T follicular helper cell (primary cell): ENCODE results near the gene COPZ2.
"Not testable (repeated sequence)": the region's sequence is repeated elsewhere in the genome, so short reads cannot be mapped to it uniquely, and the experiment has no call there.

Source experiments
- DNase-seq: peaks from one replicate; pipeline ENCODE4 v3.0.0-alpha.2; 2020; ENCODE audit warnings: low read depth

COPZ2 gene

GRCh38 chr17:48006936-48007709 lies 30.5 kb downstream of the COPZ2 start:
- DNase-seq: no peak

- no peak for DNase-seq
These were observed 32.6 kb downstream of the COPZ2 start for GRCh38 chr17:48004983-48005382.

GRCh38 chr17:48003417-48004151 lies 34.0 kb downstream of the COPZ2 start:
- no peak for DNase-seq

- no peak for DNase-seq
These were observed 34.6 kb downstream of the COPZ2 start for GRCh38 chr17:48002916-48003416.

GRCh38 chr17:48002266-48002915 lies 35.2 kb downstream of the COPZ2 start:
- no peak for DNase-seq

GRCh38 chr17:48001657-48002056 lies 35.9 kb downstream of the COPZ2 start:
- DNase-seq: not testable (repeated sequence)

- no peak for DNase-seq
These were observed 36.4 kb downstream of the COPZ2 start for GRCh38 chr17:48001197-48001596.

GRCh38 chr17:47999582-47999981 lies 38.0 kb downstream of the COPZ2 start:
- no peak for DNase-seq

GRCh38 chr17:47998044-47998443 lies 39.6 kb downstream of the COPZ2 start:
- no peak for DNase-seq

- no peak for DNase-seq
These were observed 40.0 kb downstream of the COPZ2 start for GRCh38 chr17:47997586-47997985.

- no peak for DNase-seq
These were observed 41.4 kb downstream of the COPZ2 start for GRCh38 chr17:47996201-47996600.

- no peak for DNase-seq
These were observed 42.2 kb downstream of the COPZ2 start for GRCh38 chr17:47995241-47995935.

- DNase-seq: no peak
These were observed 42.9 kb downstream of the COPZ2 start for GRCh38 chr17:47994724-47995123.

- no peak for DNase-seq
These were observed 43.6 kb downstream of the COPZ2 start for GRCh38 chr17:47993964-47994363.

- no peak for DNase-seq
These were observed 44.5 kb downstream of the COPZ2 start for GRCh38 chr17:47993031-47993564.

- DNase-seq: no peak
These were observed 45.4 kb downstream of the COPZ2 start for GRCh38 chr17:47992216-47992615.

- DNase-seq: no peak
These were observed 46.5 kb downstream of the COPZ2 start for GRCh38 chr17:47990962-47991731.

GRCh38 chr17:47989700-47990099 lies 47.9 kb downstream of the COPZ2 start:
- no peak for DNase-seq

GRCh38 chr17:47989159-47989558 lies 48.4 kb downstream of the COPZ2 start:
- no peak for DNase-seq

- not testable (repeated sequence) for DNase-seq
These were observed 49.2 kb downstream of the COPZ2 start for GRCh38 chr17:47988445-47988844.

GRCh38 chr17:47987240-47987835 lies 50.3 kb downstream of the COPZ2 start:
- DNase-seq: no peak
